Measurements from ENCODE around the gene NUFIP1.

The NUFIP1 gene

DNA sequence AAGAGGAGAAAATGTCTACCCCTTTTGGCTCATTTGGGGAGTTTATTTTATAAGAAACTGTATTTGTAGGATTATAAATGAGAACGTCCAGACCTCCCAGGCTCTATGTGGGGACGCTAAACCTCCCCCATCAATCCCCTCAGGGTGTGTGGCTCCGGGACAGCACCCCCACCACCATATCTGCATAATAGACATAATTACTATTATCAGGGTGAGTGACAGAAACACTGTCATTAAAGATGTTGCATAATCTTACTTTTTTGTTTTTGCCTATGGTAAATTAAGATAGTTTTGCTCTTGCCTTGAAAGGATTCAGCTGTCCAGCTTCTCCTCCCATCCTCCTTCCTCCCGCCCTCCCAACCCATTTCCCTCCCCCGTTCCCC, 93.3 kb downstream of the NUFIP1 start:
- no peaks in the 10 kb centered on the region for H3K9me3 Mint-ChIP-seq
- H3K27me3 Mint-ChIP-seq (ENCODE audit: low read depth), result peaks cover 7% of the 10 kb centered on the region
- TF ChIP-seq, protein P1, sequence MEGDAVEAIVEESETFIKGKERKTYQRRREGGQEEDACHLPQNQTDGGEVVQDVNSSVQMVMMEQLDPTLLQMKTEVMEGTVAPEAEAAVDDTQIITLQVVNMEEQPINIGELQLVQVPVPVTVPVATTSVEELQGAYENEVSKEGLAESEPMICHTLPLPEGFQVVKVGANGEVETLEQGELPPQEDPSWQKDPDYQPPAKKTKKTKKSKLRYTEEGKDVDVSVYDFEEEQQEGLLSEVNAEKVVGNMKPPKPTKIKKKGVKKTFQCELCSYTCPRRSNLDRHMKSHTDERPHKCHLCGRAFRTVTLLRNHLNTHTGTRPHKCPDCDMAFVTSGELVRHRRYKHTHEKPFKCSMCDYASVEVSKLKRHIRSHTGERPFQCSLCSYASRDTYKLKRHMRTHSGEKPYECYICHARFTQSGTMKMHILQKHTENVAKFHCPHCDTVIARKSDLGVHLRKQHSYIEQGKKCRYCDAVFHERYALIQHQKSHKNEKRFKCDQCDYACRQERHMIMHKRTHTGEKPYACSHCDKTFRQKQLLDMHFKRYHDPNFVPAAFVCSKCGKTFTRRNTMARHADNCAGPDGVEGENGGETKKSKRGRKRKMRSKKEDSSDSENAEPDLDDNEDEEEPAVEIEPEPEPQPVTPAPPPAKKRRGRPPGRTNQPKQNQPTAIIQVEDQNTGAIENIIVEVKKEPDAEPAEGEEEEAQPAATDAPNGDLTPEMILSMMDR (IDR thresholded peaks at IDR 0.05; ENCODE audit: unreplicated experiment in 3 of 3), result no peak
- peak overlapping the region in 1 of 3 experiments; percentile 10 for H3K27ac Mint-ChIP-seq
- peaks cover 19% of the 10 kb centered on the region for H3K4me1 Mint-ChIP-seq
- no peak overlapping the region for H3K4me3 Mint-ChIP-seq
- no peaks in the 10 kb centered on the region for H3K36me3 Mint-ChIP-seq (ENCODE audit: low read depth)

DNA sequence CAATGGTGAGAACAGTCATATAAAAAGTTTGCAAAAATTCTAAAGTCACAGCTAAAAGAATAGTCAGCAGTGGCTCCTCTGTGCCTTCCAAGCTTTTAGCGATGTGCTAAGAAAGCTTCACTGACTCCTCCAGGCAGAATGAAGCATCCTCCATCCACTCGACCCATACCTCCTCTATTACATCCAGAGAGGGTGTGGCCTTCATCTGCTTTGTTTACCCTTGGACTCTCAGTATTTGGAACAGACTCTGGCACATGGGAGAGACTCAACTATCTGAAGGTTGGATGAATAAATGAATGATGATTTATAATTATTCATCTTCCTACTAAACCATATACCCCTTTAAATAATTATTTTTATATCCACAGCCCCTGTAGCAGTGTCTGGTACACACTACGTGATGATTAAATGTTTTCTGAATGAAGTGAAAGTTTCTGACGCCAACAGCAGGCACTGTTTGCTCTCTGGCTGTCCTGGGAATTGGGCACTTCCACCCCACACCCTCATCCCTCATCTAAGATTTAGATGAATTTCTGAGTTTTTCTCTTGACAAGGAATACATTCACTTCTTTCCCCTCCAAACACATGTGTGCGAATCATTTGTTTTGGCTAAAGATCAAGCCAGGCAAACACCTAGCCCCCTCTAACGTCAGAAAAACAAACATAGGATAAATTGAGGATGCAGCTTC, 93.9 kb downstream of the NUFIP1 start:
- H3K27ac Mint-ChIP-seq, result peak overlapping the region in 1 of 3 experiments; percentile 10
- H3K36me3 Mint-ChIP-seq (ENCODE audit: low read depth), result no peaks in the 10 kb centered on the region
- no peak overlapping the region for H3K4me3 Mint-ChIP-seq
- H3K4me1 Mint-ChIP-seq, result peaks cover 15% of the 10 kb centered on the region
- H3K27me3 Mint-ChIP-seq (ENCODE audit: low read depth), result peaks cover 4% of the 10 kb centered on the region
- TF ChIP-seq, protein P1 (IDR thresholded peaks at IDR 0.05; ENCODE audit: unreplicated experiment in 3 of 3), result no peak
- no peaks in the 10 kb centered on the region for H3K9me3 Mint-ChIP-seq

DNA sequence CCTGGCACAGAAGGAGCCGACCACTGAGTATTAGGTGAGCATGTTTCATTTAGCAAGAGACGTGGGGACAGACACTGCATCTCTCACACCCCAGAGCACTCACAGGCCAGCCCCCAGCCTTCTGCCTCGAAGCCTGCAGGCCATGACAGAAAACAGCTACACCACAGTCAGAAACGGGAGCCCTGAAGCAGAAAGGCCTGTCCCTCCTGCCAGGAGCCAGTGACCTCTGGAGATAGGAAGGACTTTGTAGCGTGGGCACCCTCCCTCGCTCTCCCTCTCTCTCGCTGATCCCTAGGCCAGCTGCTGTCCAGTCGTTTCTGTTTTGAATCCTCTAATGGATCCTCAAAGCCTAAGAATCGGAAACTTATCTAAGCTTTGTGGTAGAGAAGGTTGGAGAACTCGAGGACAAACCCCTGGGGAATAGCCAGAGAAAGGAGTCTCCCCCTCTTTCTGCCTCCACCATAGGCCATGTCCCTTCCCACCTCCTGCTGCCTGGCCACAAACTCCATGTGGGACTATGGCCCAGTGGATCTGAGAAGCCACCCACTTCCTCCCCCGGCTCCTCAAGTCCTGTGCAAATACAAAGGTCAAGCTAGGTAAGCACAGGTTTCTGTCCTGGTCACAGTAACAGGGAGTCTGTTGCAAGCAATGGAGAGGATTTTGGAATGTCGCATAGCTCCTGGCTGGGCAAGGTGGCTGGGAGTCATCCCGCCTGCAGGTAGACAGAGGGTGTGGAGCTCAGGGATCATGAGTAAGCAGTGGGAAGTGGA, 95.1 kb downstream of the NUFIP1 start:
- Mint-ChIP-seq H3K27ac (peak overlapping the region; percentile 15 to 38 (median 30)), H3K27me3 (ENCODE audit: low read depth) (peaks cover 8% of the 10 kb centered on the region), H3K4me3 (no peak overlapping the region), H3K4me1 (peaks cover 10% of the 10 kb centered on the region), H3K9me3 (no peaks in the 10 kb centered on the region), H3K36me3 (ENCODE audit: low read depth) (no peaks in the 10 kb centered on the region)
- TF ChIP-seq, protein P1 (IDR thresholded peaks at IDR 0.05; ENCODE audit: unreplicated experiment in 3 of 3), result no peak

Data from nephron (organoid).